ENCODE results near the gene PIK3R6. TPM values are rescaled to one million over a fixed set of nuclear protein-coding genes. Genes with fewer than 3 reads are reported as not detected.

The PIK3R6 gene
- total and polyA plus RNA-seq, 4 experiments from 2014 or later, result 0.13 to 0.47 (median 0.21) TPM

DNA sequence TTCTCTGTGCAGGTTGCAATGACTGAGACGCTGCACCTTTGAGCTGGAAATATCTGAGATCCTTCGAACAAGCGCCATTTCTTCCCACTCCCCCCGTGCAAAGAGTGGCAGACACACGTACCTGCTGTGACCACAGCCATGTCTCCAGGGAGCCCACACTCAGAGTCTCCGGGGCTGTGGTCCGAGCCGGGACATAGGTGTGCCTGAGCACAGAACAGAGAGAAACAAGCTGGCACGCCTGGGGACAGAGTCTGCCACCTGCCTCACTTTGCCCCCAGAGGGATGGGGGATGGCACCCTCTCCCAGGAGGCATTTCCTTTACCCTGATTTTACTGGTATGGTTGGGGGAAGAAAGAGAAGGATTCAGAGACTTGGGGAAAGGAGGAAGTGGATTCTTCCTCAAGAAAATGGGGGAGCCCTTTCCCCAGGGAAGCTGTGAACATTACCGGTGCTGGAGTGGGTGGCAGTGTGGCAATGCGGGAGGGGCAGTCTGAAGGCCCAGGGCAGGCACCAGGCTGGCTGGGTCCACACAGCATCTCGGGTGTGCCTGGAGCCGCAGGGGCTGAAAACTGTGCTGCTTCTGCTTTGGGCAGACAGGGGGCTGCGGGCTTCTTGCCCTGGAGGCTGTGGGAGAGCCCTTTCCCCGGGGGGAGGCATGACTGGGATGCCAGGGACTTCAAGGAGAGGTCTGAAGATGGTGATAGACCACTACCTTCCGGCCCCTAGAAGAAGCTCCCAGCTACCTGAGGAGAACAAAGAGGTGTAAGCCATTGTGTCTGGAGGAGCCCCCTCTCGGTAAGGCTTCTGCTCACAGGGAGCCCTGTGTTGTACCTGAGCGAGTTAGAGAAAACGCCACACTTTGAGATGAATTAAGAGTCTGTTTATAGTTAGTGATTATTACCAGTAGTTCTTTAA is 6.6 kb upstream of the PIK3R6 start:
- Mint-ChIP-seq H3K27me3 (no peaks in the 10 kb centered on the region), H3K9me3 (no peaks in the 10 kb centered on the region), H3K4me1 (peaks cover 2 to 10% (median 8%) of the 10 kb centered on the region in 4 donors), H3K36me3 (peaks cover 17 to 18% of the 10 kb centered on the region in 2 donors), H3K27ac (peak overlapping the region in 1 of 7 donors; percentile 7), H3K4me3 (no peak overlapping the region)
- no peak overlapping the region for H3K4me3 ChIP-seq (ENCODE audit: low read length in 2 of 2)
- H3K27ac ChIP-seq (ENCODE audit: low read depth, low read length), result no peak overlapping the region
- no peak for DNase-seq
- CTCF ChIA-PET (ENCODE audit: partially characterized antibody), result no interaction called here
- H3K9me3 ChIP-seq (ENCODE audit: control insufficient read depth in 1 of 2, low read length in 2 of 2), result no peaks in the 10 kb centered on the region
- H3K27me3 ChIP-seq (ENCODE audit: insufficient read depth, low read length), result no peaks in the 10 kb centered on the region
- intact Hi-C loops (cut with micrococcal nuclease), result no loop called here
- peaks cover 9% of the 10 kb centered on the region for H3K36me3 ChIP-seq (ENCODE audit: insufficient read depth, low read length)
- POLR2A ChIA-PET (ENCODE audit: partially characterized antibody), result no interaction called here
- H3K4me1 ChIP-seq (ENCODE audit: insufficient read depth, low read length), result no peaks in the 10 kb centered on the region

DNA sequence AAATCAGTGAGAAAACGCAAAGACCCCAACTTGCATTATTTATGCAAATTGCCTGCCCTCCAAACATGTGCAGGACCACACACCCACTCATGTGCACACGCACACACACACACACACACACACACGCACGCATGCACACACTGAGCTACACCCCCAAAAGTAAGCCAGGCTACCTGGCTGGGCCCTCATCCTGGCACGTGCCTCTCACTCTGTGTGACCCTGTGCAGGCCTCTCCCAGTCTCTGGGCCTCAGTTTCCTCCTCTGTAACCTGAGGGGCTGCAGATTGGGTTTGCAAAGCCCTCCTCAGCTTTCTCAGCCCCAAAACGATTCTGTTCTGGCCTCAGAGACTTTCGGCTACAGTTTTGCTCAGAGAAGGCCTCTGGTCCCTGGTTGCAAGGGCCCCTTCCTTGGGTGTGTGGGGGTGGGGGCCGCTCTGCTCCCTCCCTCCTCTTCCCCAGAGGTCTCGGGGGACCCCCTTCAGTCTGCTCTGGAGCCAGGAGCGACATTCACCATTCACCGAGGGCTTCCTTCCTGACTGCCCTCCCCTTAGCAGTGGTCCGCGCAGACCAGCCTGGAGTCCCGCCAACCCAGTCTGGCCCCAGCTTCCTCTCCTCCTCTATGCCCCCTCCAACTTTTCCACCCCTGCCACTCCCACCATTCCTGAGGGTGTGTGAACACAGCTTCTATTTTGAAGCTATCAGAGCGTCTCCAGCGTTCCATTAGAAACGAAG is 5.4 kb upstream of the PIK3R6 start:
- Histone ChIP-seq H3K9me3 (ENCODE audit: control insufficient read depth in 1 of 2, low read length in 2 of 2) (no peaks in the 10 kb centered on the region), H3K4me1 (ENCODE audit: insufficient read depth, low read length) (peaks cover 3% of the 10 kb centered on the region), H3K27me3 (ENCODE audit: insufficient read depth, low read length) (no peaks in the 10 kb centered on the region), H3K27ac (ENCODE audit: low read depth, low read length) (no peak overlapping the region), H3K36me3 (ENCODE audit: insufficient read depth, low read length) (no peaks in the 10 kb centered on the region), H3K4me3 (ENCODE audit: low read length in 2 of 2) (no peak overlapping the region)
- DNase-seq, result no peak
- Mint-ChIP-seq H3K36me3 (peaks cover 5 to 6% of the 10 kb centered on the region in 2 donors), H3K4me3 (no peak overlapping the region), H3K27me3 (no peaks in the 10 kb centered on the region), H3K4me1 (peaks cover 9 to 22% (median 15%) of the 10 kb centered on the region in 4 donors), H3K9me3 (no peaks in the 10 kb centered on the region), H3K27ac (peak overlapping the region in 2 of 7 donors; percentile 7 to 78)
- POLR2A ChIA-PET (ENCODE audit: partially characterized antibody), result no interaction called here
- intact Hi-C loops (cut with micrococcal nuclease), result no loop called here
- CTCF ChIA-PET (ENCODE audit: partially characterized antibody), result no interaction called here

DNA sequence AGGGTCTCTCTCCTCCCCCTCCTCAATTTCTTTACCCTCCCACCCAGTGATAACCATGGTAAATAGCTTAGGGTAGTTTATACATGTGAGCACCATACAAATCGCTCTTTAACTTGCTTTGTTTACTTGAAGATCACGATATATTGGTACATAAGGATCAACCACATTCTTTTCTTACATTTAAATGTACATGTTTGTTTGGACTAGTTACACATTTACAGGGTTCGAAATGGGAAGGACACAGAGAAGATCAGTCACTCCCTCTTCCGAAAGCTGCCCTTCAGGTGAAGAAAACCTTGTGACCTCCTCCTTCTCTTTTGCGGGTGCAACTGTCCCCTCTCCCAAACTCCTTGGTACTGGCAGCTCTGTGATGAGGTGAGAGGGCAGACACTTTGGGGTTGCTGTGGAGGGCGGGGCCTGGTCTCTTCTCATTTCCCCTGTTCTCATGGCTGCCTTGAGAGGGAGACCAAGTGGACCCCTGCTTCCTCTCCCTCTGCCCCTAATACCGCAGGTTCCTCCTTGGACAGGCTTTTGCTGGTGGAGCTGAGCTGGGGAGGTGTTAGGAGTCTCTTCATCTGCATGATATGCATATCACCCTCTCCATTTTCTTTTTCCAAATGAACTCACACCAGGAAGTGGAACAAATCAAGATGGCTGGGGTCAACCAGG is 4.7 kb upstream of the PIK3R6 start:
- Histone ChIP-seq H3K27ac (ENCODE audit: low read depth, low read length) (no peak overlapping the region), H3K27me3 (ENCODE audit: insufficient read depth, low read length) (no peaks in the 10 kb centered on the region), H3K4me3 (ENCODE audit: low read length in 2 of 2) (no peak overlapping the region), H3K4me1 (ENCODE audit: insufficient read depth, low read length) (peaks cover 10% of the 10 kb centered on the region), H3K36me3 (ENCODE audit: insufficient read depth, low read length) (no peaks in the 10 kb centered on the region), H3K9me3 (ENCODE audit: control insufficient read depth in 1 of 2, low read length in 2 of 2) (no peaks in the 10 kb centered on the region)
- no peak overlapping the region for H3K4me3 Mint-ChIP-seq
- H3K36me3 Mint-ChIP-seq, result no peaks in the 10 kb centered on the region
- ChIA-PET POLR2A (ENCODE audit: partially characterized antibody) (no interaction called here), CTCF (ENCODE audit: partially characterized antibody) (no interaction called here)
- H3K27me3 Mint-ChIP-seq, result no peaks in the 10 kb centered on the region
- peaks cover 14 to 29% (median 21%) of the 10 kb centered on the region in 4 donors for H3K4me1 Mint-ChIP-seq
- no peak for DNase-seq
- no peaks in the 10 kb centered on the region for H3K9me3 Mint-ChIP-seq
- H3K27ac Mint-ChIP-seq, result peak overlapping the region in 2 of 7 donors; percentile 6 to 78
- intact Hi-C loops (cut with micrococcal nuclease), result no loop called here

DNA sequence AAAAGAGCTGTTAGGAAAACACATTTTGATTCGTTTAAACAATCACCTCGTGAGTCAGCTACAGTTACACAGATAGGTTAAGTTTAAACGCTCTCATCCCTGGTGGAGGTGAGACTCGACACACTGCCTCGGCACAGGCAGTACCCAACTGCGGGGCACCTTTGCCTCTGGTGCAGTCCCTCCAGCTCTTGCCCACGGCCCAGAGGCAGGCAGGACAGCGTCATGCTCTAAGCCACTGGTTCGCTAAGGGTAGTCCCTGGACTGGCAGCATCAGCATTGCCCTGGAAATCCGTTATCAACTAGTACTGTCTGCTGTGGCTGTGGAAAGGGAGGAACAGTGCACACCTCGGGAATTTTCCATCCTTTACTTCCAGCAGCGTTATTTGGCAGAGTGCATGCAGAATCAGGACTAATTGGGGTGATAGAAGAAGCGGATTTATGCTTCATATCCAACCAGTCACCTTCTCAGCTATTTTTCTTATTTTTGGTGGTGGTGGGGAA is 3.7 kb upstream of the PIK3R6 start:
- intact Hi-C loops (cut with micrococcal nuclease), result no loop called here
- H3K27me3 ChIP-seq (ENCODE audit: insufficient read depth, low read length), result no peaks in the 10 kb centered on the region
- Mint-ChIP-seq H3K27ac (no peak overlapping the region), H3K36me3 (no peaks in the 10 kb centered on the region), H3K27me3 (no peaks in the 10 kb centered on the region), H3K4me1 (peaks cover 19 to 37% (median 28%) of the 10 kb centered on the region in 4 donors), H3K9me3 (peaks cover 0 to 2% (median 0%) of the 10 kb centered on the region in 8 donors), H3K4me3 (no peak overlapping the region)
- H3K36me3 ChIP-seq (ENCODE audit: insufficient read depth, low read length), result no peaks in the 10 kb centered on the region
- H3K4me1 ChIP-seq (ENCODE audit: insufficient read depth, low read length), result peaks cover 17% of the 10 kb centered on the region
- ChIA-PET CTCF (ENCODE audit: partially characterized antibody) (no interaction called here), POLR2A (ENCODE audit: partially characterized antibody) (interaction anchor here (0.5 kb wide), 1 partner anchor 18 kb away, joined by 3 read pairs; no protein-coding TSS in a partner anchor)
- H3K4me3 ChIP-seq (ENCODE audit: low read length in 2 of 2), result no peak overlapping the region
- DNase-seq, result no peak
- H3K9me3 ChIP-seq (ENCODE audit: control insufficient read depth in 1 of 2, low read length in 2 of 2), result no peaks in the 10 kb centered on the region
- no peak overlapping the region for H3K27ac ChIP-seq (ENCODE audit: low read depth, low read length)

DNA sequence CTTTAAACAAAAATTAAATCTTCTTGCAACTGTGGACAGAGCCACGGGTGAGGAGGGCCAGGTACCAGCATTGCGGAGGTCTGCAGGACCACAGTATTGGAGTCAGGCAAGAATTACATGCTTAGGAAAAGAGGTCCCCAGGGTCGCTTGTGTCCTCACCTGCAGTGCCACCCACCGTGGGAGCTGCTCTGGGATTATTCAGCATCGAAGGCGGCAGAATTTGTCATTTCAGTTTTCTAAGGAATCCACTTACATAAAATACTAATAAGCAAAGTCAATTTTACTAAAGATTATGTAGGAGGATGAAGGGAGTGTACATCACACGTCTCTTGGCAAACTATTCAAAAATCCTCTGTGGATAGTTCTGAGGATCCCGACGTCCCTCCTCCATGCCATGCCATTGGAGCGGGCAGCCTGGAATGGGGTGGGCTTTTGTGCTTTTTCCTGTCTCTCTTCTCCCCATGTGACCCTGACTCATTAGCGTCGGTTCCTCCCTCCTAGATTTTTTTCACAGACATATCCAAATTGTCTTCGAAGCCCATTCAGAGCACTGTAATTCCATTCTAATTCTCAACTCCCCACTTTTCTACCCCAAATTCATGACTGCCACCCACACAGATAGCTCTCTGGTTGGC is 3.0 kb upstream of the PIK3R6 start:
- H3K4me1 Mint-ChIP-seq, result peaks cover 17 to 37% (median 28%) of the 10 kb centered on the region in 4 donors
- no peak overlapping the region for H3K4me3 Mint-ChIP-seq
- no peak for DNase-seq

DNA sequence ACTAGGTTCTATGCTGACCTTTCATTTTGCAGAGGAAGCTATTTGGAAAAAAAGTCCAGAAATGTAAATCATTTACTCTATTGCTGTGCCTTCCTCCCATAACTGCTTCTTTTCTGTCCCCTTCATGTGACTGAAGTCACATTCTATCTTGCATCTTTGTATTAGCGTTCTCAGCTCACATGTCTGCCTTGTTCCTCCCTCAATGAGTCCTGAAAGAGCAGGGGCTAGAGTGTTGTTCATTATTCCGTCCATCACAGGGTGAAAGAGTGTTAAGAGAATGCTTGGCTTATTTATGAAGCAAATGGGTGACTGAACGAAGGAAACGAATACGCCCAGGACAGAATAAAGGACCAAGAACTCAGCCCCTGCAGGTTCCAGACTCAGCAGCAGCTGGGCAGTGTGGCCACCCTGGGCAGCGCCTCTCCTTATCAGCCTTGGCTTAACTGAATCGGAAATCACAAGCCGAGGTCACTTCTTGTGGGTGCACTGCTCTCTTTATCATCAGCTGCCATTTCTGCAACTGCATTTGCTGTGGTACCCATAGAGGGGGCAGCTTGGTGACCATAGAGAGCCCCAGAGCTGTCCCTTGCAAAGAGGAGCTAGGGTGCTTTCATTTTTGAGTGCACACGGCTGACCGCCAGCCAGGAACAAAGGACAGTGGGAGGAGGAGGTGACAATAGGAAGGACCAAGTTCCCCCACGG is 1.8 kb upstream of the PIK3R6 start:
- H3K4me3 Mint-ChIP-seq, result no peak overlapping the region
- ChIA-PET POLR2A (ENCODE audit: partially characterized antibody) (no interaction called here), CTCF (ENCODE audit: partially characterized antibody) (no interaction called here)
- H3K27me3 Mint-ChIP-seq, result no peaks in the 10 kb centered on the region
- peak overlapping the region in 2 of 7 donors; percentile 11 to 32 for H3K27ac Mint-ChIP-seq
- no peaks in the 10 kb centered on the region for H3K36me3 ChIP-seq (ENCODE audit: insufficient read depth, low read length)
- H3K4me1 Mint-ChIP-seq, result peaks cover 17 to 37% (median 27%) of the 10 kb centered on the region in 4 donors
- H3K9me3 Mint-ChIP-seq, result peaks cover 0 to 2% (median 0%) of the 10 kb centered on the region in 8 donors
- intact Hi-C loops (cut with micrococcal nuclease), result no loop called here
- DNase-seq, result no peak
- peaks cover 17% of the 10 kb centered on the region for H3K4me1 ChIP-seq (ENCODE audit: insufficient read depth, low read length)
- no peaks in the 10 kb centered on the region for H3K9me3 ChIP-seq (ENCODE audit: control insufficient read depth in 1 of 2, low read length in 2 of 2)
- H3K27ac ChIP-seq (ENCODE audit: low read depth, low read length), result no peak overlapping the region
- no peaks in the 10 kb centered on the region for H3K27me3 ChIP-seq (ENCODE audit: insufficient read depth, low read length)
- no peak overlapping the region for H3K4me3 ChIP-seq (ENCODE audit: low read length in 2 of 2)
- peaks cover 0 to under 1% of the 10 kb centered on the region in 2 donors for H3K36me3 Mint-ChIP-seq

More for the DNA sequence above, 3.0 kb upstream of the PIK3R6 start:
- no peaks in the 10 kb centered on the region for H3K36me3 ChIP-seq (ENCODE audit: insufficient read depth, low read length)
- no peak overlapping the region for H3K27ac ChIP-seq (ENCODE audit: low read depth, low read length)
- peaks cover 0 to 2% (median 0%) of the 10 kb centered on the region in 8 donors for H3K9me3 Mint-ChIP-seq
- H3K4me1 ChIP-seq (ENCODE audit: insufficient read depth, low read length), result peaks cover 17% of the 10 kb centered on the region
- CTCF ChIA-PET (ENCODE audit: partially characterized antibody), result no interaction called here
- POLR2A ChIA-PET (ENCODE audit: partially characterized antibody), result interaction anchor here (0.5 kb wide), 1 partner anchor 17 kb away, joined by 3 read pairs; no protein-coding TSS in a partner anchor
- no peaks in the 10 kb centered on the region for H3K27me3 Mint-ChIP-seq
- H3K27me3 ChIP-seq (ENCODE audit: insufficient read depth, low read length), result no peaks in the 10 kb centered on the region
- H3K4me3 ChIP-seq (ENCODE audit: low read length in 2 of 2), result no peak overlapping the region
- intact Hi-C loops (cut with micrococcal nuclease), result no loop called here
- H3K9me3 ChIP-seq (ENCODE audit: control insufficient read depth in 1 of 2, low read length in 2 of 2), result no peaks in the 10 kb centered on the region
- H3K27ac Mint-ChIP-seq, result peak overlapping the region in 1 of 7 donors; percentile 52
- no peaks in the 10 kb centered on the region for H3K36me3 Mint-ChIP-seq
